Fibroblast of pulmonary artery (primary cell): ENCODE measurements around the gene FEM1A.
A peak's percentile ranks its signal among the peaks of the same experiment; 100 is the strongest.
"Not testable (repeated sequence)": the region's sequence is repeated elsewhere in the genome, so short reads cannot be mapped to it uniquely, and the experiment has no call there.

Experiments used
- DNase-seq: peaks from one replicate; pipeline ENCODE4 v3.0.0-alpha.2; 2010; ENCODE audit warnings: low read depth
- H3K4me3 ChIP-seq: replicated peaks from 2 replicates; pipeline ENCODE4 v1.5.1; 2011; ENCODE audit warnings: low read depth, mild to moderate bottlenecking, control low read depth, low read length, moderate library complexity
- TF ChIP-seq, protein P1 (sequence below): IDR thresholded peaks from 2 replicates; pipeline ENCODE4 v1.5.1; 2011; ENCODE audit warnings: mild to moderate bottlenecking, control low read depth, low read length, inconsistent platforms; ENCODE audit errors: missing control alignments

FEM1A gene

GRCh38 chr19:4791183-4792018 is at the start of gene FEM1A:
FEM1A (plus strand) TSS chr19:4791734; CDS start chr19:4791855, 121 bp downstream.
- peak; percentile 100 for DNase-seq
- H3K4me3 ChIP-seq, result peak within 1 kb of the TSS; percentile 74
- TF ChIP-seq, protein P1, sequence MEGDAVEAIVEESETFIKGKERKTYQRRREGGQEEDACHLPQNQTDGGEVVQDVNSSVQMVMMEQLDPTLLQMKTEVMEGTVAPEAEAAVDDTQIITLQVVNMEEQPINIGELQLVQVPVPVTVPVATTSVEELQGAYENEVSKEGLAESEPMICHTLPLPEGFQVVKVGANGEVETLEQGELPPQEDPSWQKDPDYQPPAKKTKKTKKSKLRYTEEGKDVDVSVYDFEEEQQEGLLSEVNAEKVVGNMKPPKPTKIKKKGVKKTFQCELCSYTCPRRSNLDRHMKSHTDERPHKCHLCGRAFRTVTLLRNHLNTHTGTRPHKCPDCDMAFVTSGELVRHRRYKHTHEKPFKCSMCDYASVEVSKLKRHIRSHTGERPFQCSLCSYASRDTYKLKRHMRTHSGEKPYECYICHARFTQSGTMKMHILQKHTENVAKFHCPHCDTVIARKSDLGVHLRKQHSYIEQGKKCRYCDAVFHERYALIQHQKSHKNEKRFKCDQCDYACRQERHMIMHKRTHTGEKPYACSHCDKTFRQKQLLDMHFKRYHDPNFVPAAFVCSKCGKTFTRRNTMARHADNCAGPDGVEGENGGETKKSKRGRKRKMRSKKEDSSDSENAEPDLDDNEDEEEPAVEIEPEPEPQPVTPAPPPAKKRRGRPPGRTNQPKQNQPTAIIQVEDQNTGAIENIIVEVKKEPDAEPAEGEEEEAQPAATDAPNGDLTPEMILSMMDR, result peak; percentile 100

GRCh38 chr19:4742723-4743646 is 48.5 kb upstream of the FEM1A start:
- no peak for DNase-seq
- TF ChIP-seq, protein P1, result no peak
- H3K4me3 ChIP-seq, result no peak overlapping the region

GRCh38 chr19:4744451-4745174 is 46.9 kb upstream of the FEM1A start:
- H3K4me3 ChIP-seq, result no peak overlapping the region
- TF ChIP-seq, protein P1, result no peak
- DNase-seq, result peak; percentile 98

DNA sequence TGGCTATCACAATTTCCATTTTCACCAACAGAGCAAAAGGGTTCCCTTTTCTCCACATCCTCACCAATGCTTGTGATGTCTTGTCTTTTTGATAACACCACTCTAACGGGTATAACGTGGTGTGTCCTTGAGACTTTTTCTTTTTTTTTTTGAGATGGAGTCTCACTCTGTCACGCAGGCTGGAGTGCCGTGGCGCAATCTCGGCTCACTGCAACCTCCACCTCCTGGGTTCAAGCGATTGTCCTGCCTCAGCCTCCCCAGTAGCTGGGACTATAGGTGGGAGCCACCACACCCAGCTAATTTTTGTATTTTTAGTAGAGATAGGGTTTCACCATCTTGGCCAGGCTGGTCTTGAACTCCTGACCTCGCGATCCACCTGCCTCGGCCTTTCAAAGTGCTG is 46.4 kb upstream of the FEM1A start:
- DNase-seq, H3K4me3 ChIP-seq: not testable (repeated sequence)

DNA sequence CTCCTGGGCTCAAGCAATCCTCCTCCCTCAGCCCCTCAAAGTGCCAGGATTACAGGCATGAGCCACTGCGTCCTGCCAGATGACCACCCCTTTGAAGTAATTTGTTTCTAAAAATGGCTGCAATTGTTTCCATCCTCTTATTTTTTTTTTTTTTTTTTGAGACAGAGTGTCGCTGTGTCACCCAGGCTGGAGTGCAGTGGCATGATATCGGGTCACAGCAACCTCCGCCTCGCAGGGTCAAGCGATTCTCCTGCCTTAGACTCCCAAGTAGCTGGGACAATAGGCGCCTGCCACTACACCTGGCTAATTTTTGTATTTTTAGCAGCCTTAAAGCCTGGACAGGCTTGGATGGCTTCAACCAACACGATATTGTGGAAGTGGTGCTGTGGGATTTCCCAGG is 45.5 kb upstream of the FEM1A start:
- DNase-seq, result no peak
- H3K4me3 ChIP-seq, result no peak overlapping the region
- TF ChIP-seq, protein P1, result no peak

GRCh38 chr19:4748185-4748584 is 43.3 kb upstream of the FEM1A start:
- no peak overlapping the region for H3K4me3 ChIP-seq
- TF ChIP-seq, protein P1, result no peak
- no peak for DNase-seq
